Stomach (tissue), 4 donors: Measurements from ENCODE around the gene GFAP.

Experiments
- CTCF ChIP-seq, 7 experiments: fragments of 450-650 bp in 4 of 7; fragments of 200-600 bp in 3 of 7; sonication (generic) in 3 of 7; IDR thresholded peaks; one replicate each; pipeline ENCODE4 v1.5.1; 2016 to 2019; ENCODE audit warnings: antibody characterized with exemption in 7 of 7, control low read depth in 2 of 7, mild to moderate bottlenecking in 1 of 7
- EP300 ChIP-seq: sonication (generic); formaldehyde crosslinking; IDR thresholded peaks from one replicate; pipeline ENCODE4 v1.6.1; 2017; ENCODE audit warnings: antibody characterized with exemption
- POLR2A ChIP-seq, 4 donors: fragments of 450-650 bp; IDR thresholded peaks; one replicate each; pipeline ENCODE4 v1.6.1; 2016; ENCODE audit warnings: antibody characterized with exemption in 4 of 4, control low read depth in 2 of 4, mild to moderate bottlenecking in 1 of 4, moderate library complexity in 1 of 4
- POLR2AphosphoS5 ChIP-seq, 3 donors: sonication (generic); formaldehyde crosslinking; IDR thresholded peaks; one replicate each; pipeline ENCODE4 v1.6.1; 2016; ENCODE audit warnings: antibody characterized with exemption in 3 of 3

GRCh38 chr17:44889003-44889402 is 26.3 kb downstream of the GFAP start:
- TF ChIP-seq CTCF (IDR thresholded peaks at IDR 0.05) = no peak
- TF ChIP-seq POLR2A (IDR thresholded peaks at IDR 0.05) = no peak
- no peak for TF ChIP-seq POLR2AphosphoS5 (IDR thresholded peaks at IDR 0.05)
- no peak for TF ChIP-seq EP300
